Heart left ventricle (tissue), 13 donors: ENCODE data around the gene NR4A1.

Experiments
- CTCF ChIP-seq, 12 donors: fragments of 200-600 bp; sonication (generic) in 4 of 12; IDR thresholded peaks; one replicate each; pipeline versions ENCODE4 v1.5.0 to v1.8.0; 2018 to 2022; ENCODE audit warnings: antibody characterized with exemption in 12 of 12, mild to moderate bottlenecking in 5 of 12
- POLR2A ChIP-seq, 2 donors: fragments of 450-650 bp; IDR thresholded peaks; one replicate each; pipeline ENCODE4 v1.6.1; 2017; ENCODE audit warnings: antibody characterized with exemption in 2 of 2, mild to moderate bottlenecking in 2 of 2, moderate library complexity in 2 of 2
- donor health status: ischemic (EF 13 %, LVEDD 7.1; RV severe dilation, severe dysfunction).
- donor health status: DM: no; HTN: yes; CAD: no.
- donor health status: DM: no; HTN: no; CAD: no.
- donor health status: ischemic (EF 25% LVEDD 6.9; RV normal size, moderate dysfunction).
- donor health status: ischemic (EF 25% LVEDD 5.7; RV mildly dilated, moderate dysfunction).
- donor health status: ischemic (EF 35%, LVEDD 5.7; RV mildly dilated, moderate dysfunction).
- donor health status: nonischemic (EF 11% LVEDD 7.7; RV severe dilation, severe dysfunction).
- donor health status: DM: yes; HTN: yes; CAD: no.
- donor health status: PGD.
- donor health status: ischemic (EF 29% LVEDD 5.4; RV normal size, mild dysfunction).
- donor health status: nonischemic (EF 23%, LVEDD 6.1; RV moderate dilation, normal function).

- TF ChIP-seq CTCF (IDR thresholded peaks at IDR 0.05) (no peak), POLR2A (IDR thresholded peaks at IDR 0.05) (no peak)
These were observed 47.7 kb upstream of the NR4A1 start for GRCh38 chr12:52003591-52003990.
